Caco-2 (cell line): ENCODE measurements around the gene EFR3B. TPM values are rescaled to one million over a fixed set of nuclear protein-coding genes. Genes with fewer than 3 reads are reported as not detected.

ENCODE experiments used
- BruUV-seq: library from RNA; stranded (reverse); fragments of 400-500 nt; replicated peaks from 2 replicates; lab custom pipeline; 2021; lab: Mats Ljungman, UMichigan
- CTCF ChIA-PET: fragments of 300-600 bp; sonication (Branson Sonifier 250); formaldehyde crosslinking; loops from one replicate; lab custom pipeline; 2022; ENCODE audit warnings: antibody characterized with exemption; lab: Charles Lee
- POLR2A ChIA-PET: fragments of 300-600 bp; sonication (Branson Sonifier 250); formaldehyde crosslinking; loops from one replicate; lab custom pipeline; 2022; ENCODE audit warnings: antibody characterized with exemption; lab: Charles Lee
- DNase-seq, 2 experiments: peaks; one replicate each; pipeline versions ENCODE4 v3.0.0 to v3.0.0-alpha.2; 2020 to 2022
- H3K27me3 ChIP-seq: replicated peaks from 2 replicates; pipeline ENCODE4 v1.6.0; 2011; ENCODE audit warnings: low read length; ENCODE audit not compliant: control insufficient read depth, insufficient read depth
- H3K36me3 ChIP-seq: 2 replicates; pipeline ENCODE4 v1.5.1; 2011; ENCODE audit warnings: low read length; ENCODE audit not compliant: control insufficient read depth, insufficient read depth
- H3K4me1 ChIP-seq: fragments of 250-450 bp; sonication (Bioruptor Pico); 2 replicates; pipeline ENCODE4 v1.5.1; 2020; ENCODE audit warnings: mild to moderate bottlenecking
- H3K4me3 ChIP-seq: 2 replicates; pipeline ENCODE4 v1.5.1; 2011; ENCODE audit warnings: low read depth, mild to moderate bottlenecking, control low read depth, low read length
- H3K9me3 ChIP-seq: fragments of 250-450 bp; sonication (Bioruptor Pico); 2 replicates; pipeline ENCODE4 v1.5.1; 2020; ENCODE audit warnings: mild to moderate bottlenecking, moderate library complexity
- H3K27ac Mint-ChIP-seq: one replicate; pipeline ENCODE4 v1.8.0; 2022; ENCODE audit warnings: mixed read lengths; ENCODE audit not compliant: unreplicated experiment
- H3K27me3 Mint-ChIP-seq: one replicate; pipeline ENCODE4 v1.8.0; 2022; ENCODE audit warnings: mixed read lengths; ENCODE audit not compliant: insufficient read depth, unreplicated experiment
- H3K36me3 Mint-ChIP-seq: one replicate; pipeline ENCODE4 v1.8.0; 2022; ENCODE audit warnings: mild to moderate bottlenecking, mixed read lengths; ENCODE audit not compliant: insufficient read depth, unreplicated experiment
- H3K4me1 Mint-ChIP-seq: one replicate; pipeline ENCODE4 v1.8.0; 2022; ENCODE audit warnings: low read depth, mixed read lengths; ENCODE audit not compliant: unreplicated experiment
- H3K4me3 Mint-ChIP-seq: one replicate; pipeline ENCODE4 v1.8.0; 2022; ENCODE audit warnings: mild to moderate bottlenecking, moderate library complexity, mixed read lengths; ENCODE audit not compliant: unreplicated experiment
- H3K9me3 Mint-ChIP-seq: one replicate; pipeline ENCODE4 v1.8.0; 2022; ENCODE audit warnings: mixed read lengths; ENCODE audit not compliant: unreplicated experiment
- intact Hi-C: fragments of 100-400 bp; cut with micrococcal nuclease; formaldehyde crosslinking; loops from one replicate; pipeline ENCODE4 v1.10.0; 2022; ENCODE audit not compliant: unreplicated experiment
- total RNA-seq: library from RNA; stranded (reverse); gene quantifications from 2 replicates; pipeline ENCODE4 v1.2.3, GENCODE V29; 2022
- TF ChIP-seq, protein P1 (sequence below), 2 experiments: fragments of 200-600 bp in 1 of 2; IDR thresholded peaks; 1 replicate in 1 of 2; 2 replicates in 1 of 2; pipeline versions ENCODE4 v1.5.1 to v1.8.0; 2011 to 2022; ENCODE audit warnings: antibody characterized with exemption in 1 of 2, control low read depth in 1 of 2, inconsistent platforms in 1 of 2, low read depth in 1 of 2, low read length in 1 of 2, mild to moderate bottlenecking in 1 of 2, moderate library complexity in 1 of 2; ENCODE audit not compliant: insufficient read depth in 1 of 2, severe bottlenecking in 1 of 2, unreplicated experiment in 1 of 2

EFR3B gene
- total RNA-seq, 1 experiment from 2014 or later: 19.1 TPM

DNA sequence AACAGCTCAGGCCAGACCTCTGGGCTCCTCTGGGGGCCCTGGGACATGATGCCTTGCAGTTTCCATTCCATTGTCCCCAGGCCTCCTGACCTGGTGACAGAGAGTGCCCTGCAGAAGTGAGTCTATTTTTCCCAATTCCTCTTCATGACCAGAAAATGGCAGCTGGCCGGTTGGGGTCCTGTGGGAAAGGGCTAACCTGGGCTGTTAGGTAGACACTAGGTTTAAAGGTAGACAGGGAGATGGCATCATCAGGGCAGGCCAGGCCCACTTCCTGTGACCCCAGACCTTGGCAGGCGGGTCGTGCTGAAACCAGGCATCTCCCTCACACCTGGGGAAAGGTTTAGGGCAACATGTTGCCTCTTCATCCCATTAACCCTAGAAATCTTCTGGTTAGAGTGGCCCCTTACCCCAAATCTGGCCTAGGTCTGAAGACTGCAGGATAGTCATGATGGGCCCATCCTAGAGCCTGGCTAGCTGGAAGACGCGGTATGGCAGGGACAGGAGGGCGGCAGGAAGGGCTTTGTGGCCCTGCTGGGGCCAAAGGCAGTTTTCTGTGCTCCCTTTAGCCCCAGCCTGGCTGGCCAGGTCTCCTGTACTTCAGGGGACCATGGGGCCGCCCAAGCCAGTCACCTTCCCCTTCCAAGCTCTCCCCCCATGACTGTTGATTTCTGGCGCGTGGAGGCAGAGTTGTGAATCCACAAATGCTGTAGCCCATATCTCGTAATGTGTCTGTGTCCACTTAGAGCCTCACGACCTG is 116.4 kb downstream of the EFR3B start:
- Mint-ChIP-seq H3K4me3 (no peak overlapping the region), H3K9me3 (no peaks in the 10 kb centered on the region), H3K27ac (no peak overlapping the region), H3K36me3 (peaks cover 6% of the 10 kb centered on the region), H3K27me3 (no peaks in the 10 kb centered on the region), H3K4me1 (peaks cover 10% of the 10 kb centered on the region)
- ChIA-PET CTCF (interaction anchor here (0.6 kb wide), 1 partner anchor 10 kb away, joined by 3 read pairs; the partner anchor contains the start of gene POMC), POLR2A (no interaction called here)
- Histone ChIP-seq H3K4me3 (no peak overlapping the region), H3K9me3 (no peaks in the 10 kb centered on the region), H3K27me3 (no peaks in the 10 kb centered on the region), H3K4me1 (peaks cover 11% of the 10 kb centered on the region), H3K36me3 (no peaks in the 10 kb centered on the region)
- intact Hi-C loops: no loop called here
- no peak for DNase-seq
- TF ChIP-seq, protein P1, sequence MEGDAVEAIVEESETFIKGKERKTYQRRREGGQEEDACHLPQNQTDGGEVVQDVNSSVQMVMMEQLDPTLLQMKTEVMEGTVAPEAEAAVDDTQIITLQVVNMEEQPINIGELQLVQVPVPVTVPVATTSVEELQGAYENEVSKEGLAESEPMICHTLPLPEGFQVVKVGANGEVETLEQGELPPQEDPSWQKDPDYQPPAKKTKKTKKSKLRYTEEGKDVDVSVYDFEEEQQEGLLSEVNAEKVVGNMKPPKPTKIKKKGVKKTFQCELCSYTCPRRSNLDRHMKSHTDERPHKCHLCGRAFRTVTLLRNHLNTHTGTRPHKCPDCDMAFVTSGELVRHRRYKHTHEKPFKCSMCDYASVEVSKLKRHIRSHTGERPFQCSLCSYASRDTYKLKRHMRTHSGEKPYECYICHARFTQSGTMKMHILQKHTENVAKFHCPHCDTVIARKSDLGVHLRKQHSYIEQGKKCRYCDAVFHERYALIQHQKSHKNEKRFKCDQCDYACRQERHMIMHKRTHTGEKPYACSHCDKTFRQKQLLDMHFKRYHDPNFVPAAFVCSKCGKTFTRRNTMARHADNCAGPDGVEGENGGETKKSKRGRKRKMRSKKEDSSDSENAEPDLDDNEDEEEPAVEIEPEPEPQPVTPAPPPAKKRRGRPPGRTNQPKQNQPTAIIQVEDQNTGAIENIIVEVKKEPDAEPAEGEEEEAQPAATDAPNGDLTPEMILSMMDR (IDR thresholded peaks at IDR 0.05; ENCODE audit: insufficient read depth in 1 of 2, low read depth in 1 of 2, low read length in 1 of 2, severe bottlenecking in 1 of 2, unreplicated experiment in 1 of 2): no peak
- BruUV-seq: no TSS peak

DNA sequence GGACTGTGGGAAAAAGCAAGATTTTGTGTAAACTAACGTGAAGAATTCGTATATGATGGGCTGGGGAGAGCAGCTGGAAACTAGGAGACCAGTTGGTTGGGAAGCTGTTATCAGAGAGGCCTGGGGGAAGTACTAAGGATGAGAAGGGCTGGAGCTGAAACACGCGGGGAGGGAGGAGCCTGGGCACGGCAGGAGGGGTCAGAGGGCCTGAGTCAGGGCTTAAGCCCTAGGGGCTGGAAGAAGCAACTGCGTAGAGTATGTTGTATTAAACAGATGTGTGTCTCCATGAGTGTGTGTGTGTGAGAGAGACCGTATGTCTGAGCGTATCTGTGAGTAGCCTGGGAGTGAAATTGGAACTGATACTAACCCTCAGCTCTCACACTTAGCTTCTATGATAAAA is 118.1 kb downstream of the EFR3B start:
- Histone ChIP-seq H3K9me3 (no peaks in the 10 kb centered on the region), H3K36me3 (no peaks in the 10 kb centered on the region), H3K4me3 (no peak overlapping the region), H3K27me3 (no peaks in the 10 kb centered on the region), H3K4me1 (peaks cover 11% of the 10 kb centered on the region)
- ChIA-PET CTCF (no interaction called here), POLR2A (no interaction called here)
- BruUV-seq: no TSS peak
- TF ChIP-seq, protein P1 (IDR thresholded peaks at IDR 0.05; ENCODE audit: insufficient read depth in 1 of 2, low read depth in 1 of 2, low read length in 1 of 2, severe bottlenecking in 1 of 2, unreplicated experiment in 1 of 2): no peak
- intact Hi-C loops: no loop called here
- H3K27me3 Mint-ChIP-seq: no peaks in the 10 kb centered on the region
- peaks cover 10% of the 10 kb centered on the region for H3K4me1 Mint-ChIP-seq
- peak; percentile 58 to 76 for DNase-seq
- H3K9me3 Mint-ChIP-seq: no peaks in the 10 kb centered on the region
- peaks cover 6% of the 10 kb centered on the region for H3K36me3 Mint-ChIP-seq
- no peak overlapping the region for H3K4me3 Mint-ChIP-seq
- peak overlapping the region; percentile 14 for H3K27ac Mint-ChIP-seq

- ChIA-PET POLR2A (no interaction called here), CTCF (interaction anchor here (0.6 kb wide), 1 partner anchor 139 kb away, joined by 3 read pairs; no protein-coding TSS in a partner anchor)
- intact Hi-C loops: no loop called here
- Mint-ChIP-seq H3K4me3 (no peak overlapping the region), H3K27ac (no peak overlapping the region), H3K36me3 (peaks cover 6% of the 10 kb centered on the region), H3K9me3 (no peaks in the 10 kb centered on the region), H3K4me1 (peaks cover 10% of the 10 kb centered on the region), H3K27me3 (no peaks in the 10 kb centered on the region)
- Histone ChIP-seq H3K4me3 (no peak overlapping the region), H3K27me3 (no peaks in the 10 kb centered on the region), H3K9me3 (no peaks in the 10 kb centered on the region), H3K36me3 (no peaks in the 10 kb centered on the region), H3K4me1 (peaks cover 11% of the 10 kb centered on the region)
- DNase-seq: peak in 1 of 2 experiments; percentile 17
- TF ChIP-seq, protein P1 (IDR thresholded peaks at IDR 0.05; ENCODE audit: insufficient read depth in 1 of 2, low read depth in 1 of 2, low read length in 1 of 2, severe bottlenecking in 1 of 2, unreplicated experiment in 1 of 2): no peak
- no TSS peak for BruUV-seq
Measured at GRCh38 chr2:25160376-25160775, 118.5 kb downstream of the EFR3B start.
